Measurements from ENCODE around the gene CALHM2.

- TF ChIP-seq CTCF (IDR thresholded peaks at IDR 0.05; ENCODE audit: low read depth, low read length, missing input control) (no peak), SP1 (IDR thresholded peaks at IDR 0.05) (no peak)
Observed at GRCh38 chr10:103469201-103469600, 17.0 kb upstream of the CALHM2 start.
